Stimulated activated CD8-positive, alpha-beta memory T cell treated with anti-CD3 and anti-CD28 coated beads, Interleukin-7, amount 100 ng/mL, for 48 hours (primary cell): Measurements from ENCODE around the gene DNASE1L2.
A peak's percentile ranks its signal among the peaks of the same experiment; 100 is the strongest.
"Not testable (repeated sequence)": the region's sequence is repeated elsewhere in the genome, so short reads cannot be mapped to it uniquely, and the experiment has no call there.

Experiments used
- DNase-seq, 2 donors: peaks; one replicate each; pipeline ENCODE4 v3.0.0-alpha.2; 2020; ENCODE audit warnings: low read depth in 1 of 2; ENCODE audit errors: extremely low read depth in 1 of 2

DNASE1L2 gene

GRCh38 chr16:2203119-2203688 is 33.0 kb upstream of the DNASE1L2 start:
- DNase-seq, result not testable (repeated sequence)

DNA sequence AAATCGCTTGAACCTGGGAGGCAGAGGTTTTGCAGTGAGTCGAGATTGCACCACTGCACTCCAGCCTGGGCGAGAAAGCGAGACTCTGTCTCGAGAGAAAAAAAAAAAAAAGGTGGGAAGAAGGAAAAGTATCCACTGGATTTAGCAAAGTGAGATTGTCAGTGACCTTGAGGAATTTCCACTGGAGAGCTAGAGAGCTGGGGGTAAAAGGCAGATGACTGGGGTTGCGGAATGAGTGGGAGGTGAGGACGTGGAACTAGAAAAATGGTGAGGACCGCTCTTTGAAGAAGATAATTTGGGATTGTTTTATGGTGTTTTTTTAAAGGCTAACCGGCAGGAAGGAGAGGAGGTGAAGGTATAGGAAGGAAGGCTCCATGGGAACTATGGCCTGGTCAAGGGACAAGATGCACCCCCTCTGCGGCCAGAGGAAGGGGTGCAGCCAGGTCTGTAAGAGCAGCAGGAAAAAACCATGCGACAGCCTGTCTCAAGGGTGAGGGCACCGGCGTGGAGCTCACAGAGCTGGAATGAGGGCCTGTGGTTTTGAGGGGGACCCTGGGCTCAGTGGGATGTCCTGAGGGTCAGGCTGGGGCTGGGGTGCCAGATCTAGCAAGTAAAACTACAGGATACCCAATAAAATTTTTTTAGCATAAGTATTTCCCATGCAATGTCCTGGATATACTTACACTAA is 31.7 kb upstream of the DNASE1L2 start:
- no peak for DNase-seq

DNA sequence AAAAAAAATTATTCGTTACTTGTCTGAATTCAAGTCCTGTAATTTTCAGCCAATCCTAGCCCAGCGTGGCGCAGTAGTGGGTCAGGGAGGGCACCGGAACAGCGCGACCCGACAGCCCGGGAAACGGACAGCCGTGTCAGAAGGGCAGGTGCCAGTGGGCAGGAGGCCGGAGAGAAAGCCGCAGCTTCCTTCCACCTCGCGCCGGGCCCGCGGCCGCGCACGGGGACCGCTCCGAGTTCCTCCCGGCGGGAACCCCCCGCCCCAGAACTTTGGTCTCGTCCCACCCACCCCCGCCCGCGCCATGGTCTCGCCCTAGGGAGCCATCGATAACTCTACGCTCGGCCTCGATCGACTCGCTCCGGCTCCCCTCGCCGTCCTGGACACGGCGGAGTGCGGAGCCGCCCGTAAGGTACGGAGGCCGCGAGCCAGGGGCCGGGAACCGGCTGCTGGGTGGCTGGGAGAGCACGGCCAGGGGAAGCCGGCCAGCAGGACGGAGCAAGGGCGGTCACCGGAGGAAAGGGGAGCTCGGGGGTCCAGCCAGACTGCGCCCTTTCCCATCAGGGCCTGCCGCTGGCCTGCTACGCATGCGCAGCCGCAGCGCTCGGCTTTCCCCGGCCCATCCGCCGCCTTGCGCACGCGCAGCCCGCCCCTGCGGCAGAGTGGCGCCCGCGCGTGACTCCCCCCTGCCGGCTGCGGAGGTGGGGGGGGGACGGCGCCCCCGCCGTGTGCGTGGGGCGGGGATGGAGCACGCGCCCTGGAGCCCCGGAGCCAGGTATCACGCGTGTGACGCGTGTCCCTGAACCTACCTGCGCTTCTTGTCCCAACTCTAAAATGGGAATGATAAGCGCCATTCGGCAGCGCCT is 30.9 kb upstream of the DNASE1L2 start, which contains the start of gene MLST8:
Gene MLST8 (plus strand): TSS at position 351 of the 863 bp plus-strand sequence. CDS start 632 bp downstream, outside the sequence.
- DNase-seq, result peak; percentile 70 to 80

- no peak for DNase-seq
Measured at GRCh38 chr16:2205967-2206313, 30.3 kb upstream of the DNASE1L2 start.

DNA sequence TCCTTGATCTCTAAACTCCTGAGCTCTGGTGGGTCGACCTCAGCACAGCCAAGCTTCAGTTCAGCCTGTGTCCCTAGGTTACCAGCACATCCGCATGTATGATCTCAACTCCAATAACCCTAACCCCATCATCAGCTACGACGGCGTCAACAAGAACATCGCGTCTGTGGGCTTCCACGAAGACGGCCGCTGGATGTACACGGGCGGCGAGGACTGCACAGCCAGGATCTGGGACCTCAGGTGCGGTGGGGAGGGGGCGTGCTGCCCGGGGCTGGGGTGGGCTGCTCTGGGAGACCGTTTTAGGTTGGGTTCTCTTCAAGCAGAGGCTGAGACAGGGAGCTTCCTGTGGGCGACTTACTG is 29.8 kb upstream of the DNASE1L2 start:
- DNase-seq, result no peak

GRCh38 chr16:2206780-2207433 is 29.3 kb upstream of the DNASE1L2 start:
- no peak for DNase-seq

- DNase-seq, result no peak
Measured at GRCh38 chr16:2207872-2208271, 28.4 kb upstream of the DNASE1L2 start.

- DNase-seq, result no peak
Measured at GRCh38 chr16:2208308-2208707, 27.9 kb upstream of the DNASE1L2 start.

DNA sequence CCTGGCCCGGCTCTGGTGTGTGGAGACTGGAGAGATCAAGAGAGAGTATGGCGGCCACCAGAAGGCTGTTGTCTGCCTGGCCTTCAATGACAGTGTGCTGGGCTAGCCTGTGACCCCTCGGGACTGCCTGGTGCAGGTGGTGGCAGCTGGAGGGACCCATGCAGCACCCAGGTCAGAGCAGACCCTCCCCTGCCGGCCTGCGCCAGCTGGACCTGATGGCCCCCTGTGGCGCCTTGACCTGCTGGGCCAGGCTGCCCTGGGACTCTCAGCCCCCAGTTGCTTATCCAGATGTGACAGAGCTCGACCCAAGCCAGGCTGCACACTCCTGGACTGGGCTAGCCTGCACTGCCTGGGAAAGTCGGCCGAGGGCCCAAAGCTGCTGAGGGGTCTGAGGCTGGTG is 27.5 kb upstream of the DNASE1L2 start:
- no peak for DNase-seq

GRCh38 chr16:2209258-2210008 is 26.8 kb upstream of the DNASE1L2 start:
- DNase-seq, result no peak

GRCh38 chr16:2210009-2210332 is 26.3 kb upstream of the DNASE1L2 start:
- no peak for DNase-seq

- no peak for DNase-seq
Measured at GRCh38 chr16:2210386-2211365, 25.6 kb upstream of the DNASE1L2 start, which contains the start of gene BRICD5. Gene BRICD5 (minus strand): TSS chr16:2210863. CDS start chr16:2210833, 30 bp downstream.

DNA sequence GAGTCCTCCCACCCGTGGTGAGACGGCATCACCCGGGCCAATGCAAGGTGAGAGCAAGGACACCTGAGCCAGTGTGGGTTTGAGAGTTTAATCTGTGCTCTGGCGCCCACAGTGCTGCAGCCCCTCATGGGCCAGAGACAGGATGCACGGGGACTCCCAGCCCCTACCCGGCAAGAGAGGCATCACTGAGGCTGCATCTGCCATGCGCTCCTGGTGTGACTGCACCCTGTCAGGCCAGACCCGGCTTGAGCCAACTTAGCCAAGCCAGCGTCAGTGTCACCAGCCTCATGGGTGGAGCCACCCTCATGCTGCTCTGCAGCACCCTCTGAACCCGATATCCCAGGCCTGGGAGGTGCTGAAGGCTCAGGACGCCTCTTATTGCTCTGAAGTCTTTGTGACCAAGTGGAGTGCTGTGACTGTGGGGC is 24.3 kb upstream of the DNASE1L2 start:
- no peak for DNase-seq

DNA sequence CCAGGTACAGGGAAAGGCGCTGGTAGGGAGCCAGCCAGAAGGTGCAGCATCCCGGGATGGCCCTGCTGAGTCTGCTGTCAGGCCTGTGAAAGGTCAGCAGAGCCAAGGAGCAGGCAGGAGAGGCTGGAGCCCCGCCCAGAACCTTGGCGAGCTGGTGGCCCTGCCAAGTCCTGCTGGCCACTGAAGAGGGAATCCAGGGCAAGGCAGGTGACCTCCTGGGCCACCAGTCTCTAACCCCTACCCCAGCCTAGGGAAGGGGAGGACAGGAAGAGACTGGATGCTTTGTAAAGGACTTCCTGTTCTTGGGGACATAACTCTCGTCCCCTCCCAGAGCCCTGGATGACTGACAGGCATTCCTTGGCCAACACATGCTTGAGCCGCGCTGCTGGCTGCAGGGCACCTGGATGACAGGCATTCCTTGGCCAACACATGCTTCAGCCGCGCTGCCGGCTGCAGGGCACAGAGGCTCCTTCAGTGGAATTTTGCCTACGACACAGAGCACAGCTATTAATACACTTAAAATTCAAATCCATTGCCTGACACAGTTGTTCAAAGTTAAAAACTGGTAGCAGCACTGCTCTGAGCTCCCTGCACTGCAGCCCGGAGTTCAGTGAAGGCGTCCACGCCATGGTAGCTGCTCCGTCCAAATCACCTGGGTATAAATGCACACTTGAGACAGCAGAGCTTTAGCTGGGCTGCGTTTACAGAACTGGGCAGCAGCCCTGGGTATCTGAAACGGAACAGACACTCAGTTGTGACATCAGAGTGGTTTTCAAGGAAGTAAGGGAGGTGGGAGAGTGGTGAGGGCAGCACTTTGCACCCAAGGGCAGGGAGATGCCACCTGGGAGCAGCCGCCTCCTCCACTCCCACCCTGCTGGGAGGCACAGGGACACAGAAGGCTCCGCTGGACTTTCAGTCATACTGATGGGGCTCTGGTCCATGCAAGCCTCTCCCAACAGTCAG is 23.6 kb upstream of the DNASE1L2 start:
- DNase-seq, result no peak

DNA sequence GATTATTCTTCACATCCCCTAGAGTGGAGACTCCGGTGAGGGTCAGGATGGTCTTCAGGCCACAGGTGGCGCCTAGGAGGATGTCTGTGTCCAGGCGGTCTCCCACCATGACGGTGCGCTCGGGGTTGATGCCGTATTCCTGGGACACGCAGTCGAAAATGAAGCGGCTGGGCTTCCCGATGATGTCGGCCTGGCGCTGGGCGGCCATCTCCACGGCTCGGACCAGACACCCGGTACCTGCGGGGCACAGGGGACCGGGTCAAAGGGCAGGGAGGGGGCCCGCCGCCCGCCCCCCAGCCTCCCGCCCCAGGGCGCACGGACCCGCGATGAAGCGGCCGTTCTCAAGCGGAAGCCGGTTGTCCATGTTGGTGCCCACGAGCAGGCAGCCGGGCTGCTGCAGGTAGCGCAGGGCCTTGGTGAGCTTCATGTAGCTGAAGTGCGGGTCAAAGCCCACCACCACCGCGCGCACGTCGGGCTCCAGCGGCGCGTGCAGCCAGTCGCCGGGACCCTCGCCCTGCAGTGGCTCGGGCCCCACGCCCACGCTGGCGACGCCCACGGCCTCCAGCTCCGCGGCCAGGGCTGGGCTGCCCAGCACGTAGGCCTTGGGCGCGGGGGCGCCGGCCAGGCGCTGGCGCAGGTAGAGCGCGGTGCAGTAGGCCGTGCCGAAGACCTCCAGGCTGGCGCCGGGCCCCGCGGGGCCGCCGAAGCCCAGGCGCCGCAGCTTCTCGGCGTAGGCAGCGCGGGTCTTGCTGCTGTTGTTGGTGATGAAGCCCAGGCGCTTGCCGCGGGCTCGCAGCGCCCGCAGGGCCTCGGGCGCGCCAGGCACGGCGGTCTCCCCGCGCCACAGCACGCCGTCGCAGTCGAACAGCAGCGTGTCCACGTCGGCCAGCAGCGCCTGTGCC is 22.2 kb upstream of the DNASE1L2 start:
- DNase-seq, result no peak

- DNase-seq, result no peak
Measured at GRCh38 chr16:2214719-2214968, 21.6 kb upstream of the DNASE1L2 start, which contains the start of gene PGP. Gene PGP (minus strand): TSS chr16:2214840. CDS start chr16:2214777, 63 bp downstream.

- DNase-seq, result no peak
Measured at GRCh38 chr16:2216330-2216729, 19.9 kb upstream of the DNASE1L2 start.
